Epithelial cell of esophagus (primary cell): ENCODE measurements around the gene WASL.

Source experiments
- DNase-seq: peaks from one replicate; pipeline ENCODE4 v3.0.0; 2010; ENCODE audit warnings: low read depth
- H3K4me3 ChIP-seq: 2 replicates; pipeline ENCODE4 v1.5.1; 2011; ENCODE audit warnings: mild to moderate bottlenecking, low read length, control low read depth
- TF ChIP-seq, protein P1 (sequence below): IDR thresholded peaks from 2 replicates; pipeline ENCODE4 v1.5.1; 2011; ENCODE audit warnings: low read depth, mild to moderate bottlenecking, low read length, control low read depth, inconsistent platforms; ENCODE audit not compliant: insufficient read depth; ENCODE audit errors: missing control alignments

WASL gene

DNA sequence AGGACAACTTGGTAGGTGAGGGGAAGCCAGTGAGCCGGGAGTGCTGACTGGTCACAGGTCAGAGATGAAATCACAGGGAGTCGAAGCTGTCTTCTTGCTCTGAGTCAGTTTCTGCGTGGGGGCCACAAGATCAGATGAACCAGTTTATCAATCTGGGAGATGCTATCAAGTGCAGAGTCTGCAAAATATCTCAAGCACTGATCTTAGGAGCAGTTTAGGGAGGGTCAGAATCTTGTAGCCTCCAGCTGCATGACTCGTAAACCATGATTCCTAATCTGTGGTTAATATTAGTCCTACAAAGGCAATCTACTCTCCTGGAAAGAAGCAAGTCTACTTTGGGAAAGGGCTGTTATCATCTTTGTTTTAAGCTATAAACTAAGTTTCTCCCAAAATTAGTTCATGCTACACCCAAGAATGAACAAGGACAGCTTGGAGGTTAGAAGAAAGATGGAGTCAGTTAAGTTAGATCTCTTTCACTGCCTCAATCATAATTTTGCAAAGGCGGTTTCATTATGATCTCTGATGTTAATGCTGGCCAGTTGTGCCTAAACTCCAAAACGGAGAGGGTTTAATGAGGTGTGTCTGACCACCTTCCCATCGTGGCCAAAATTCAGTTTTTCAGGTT is 101.6 kb downstream of the WASL start:
- TF ChIP-seq, protein P1, sequence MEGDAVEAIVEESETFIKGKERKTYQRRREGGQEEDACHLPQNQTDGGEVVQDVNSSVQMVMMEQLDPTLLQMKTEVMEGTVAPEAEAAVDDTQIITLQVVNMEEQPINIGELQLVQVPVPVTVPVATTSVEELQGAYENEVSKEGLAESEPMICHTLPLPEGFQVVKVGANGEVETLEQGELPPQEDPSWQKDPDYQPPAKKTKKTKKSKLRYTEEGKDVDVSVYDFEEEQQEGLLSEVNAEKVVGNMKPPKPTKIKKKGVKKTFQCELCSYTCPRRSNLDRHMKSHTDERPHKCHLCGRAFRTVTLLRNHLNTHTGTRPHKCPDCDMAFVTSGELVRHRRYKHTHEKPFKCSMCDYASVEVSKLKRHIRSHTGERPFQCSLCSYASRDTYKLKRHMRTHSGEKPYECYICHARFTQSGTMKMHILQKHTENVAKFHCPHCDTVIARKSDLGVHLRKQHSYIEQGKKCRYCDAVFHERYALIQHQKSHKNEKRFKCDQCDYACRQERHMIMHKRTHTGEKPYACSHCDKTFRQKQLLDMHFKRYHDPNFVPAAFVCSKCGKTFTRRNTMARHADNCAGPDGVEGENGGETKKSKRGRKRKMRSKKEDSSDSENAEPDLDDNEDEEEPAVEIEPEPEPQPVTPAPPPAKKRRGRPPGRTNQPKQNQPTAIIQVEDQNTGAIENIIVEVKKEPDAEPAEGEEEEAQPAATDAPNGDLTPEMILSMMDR = no peak
- peak; percentile 48 for DNase-seq
- no peak overlapping the region for H3K4me3 ChIP-seq

DNA sequence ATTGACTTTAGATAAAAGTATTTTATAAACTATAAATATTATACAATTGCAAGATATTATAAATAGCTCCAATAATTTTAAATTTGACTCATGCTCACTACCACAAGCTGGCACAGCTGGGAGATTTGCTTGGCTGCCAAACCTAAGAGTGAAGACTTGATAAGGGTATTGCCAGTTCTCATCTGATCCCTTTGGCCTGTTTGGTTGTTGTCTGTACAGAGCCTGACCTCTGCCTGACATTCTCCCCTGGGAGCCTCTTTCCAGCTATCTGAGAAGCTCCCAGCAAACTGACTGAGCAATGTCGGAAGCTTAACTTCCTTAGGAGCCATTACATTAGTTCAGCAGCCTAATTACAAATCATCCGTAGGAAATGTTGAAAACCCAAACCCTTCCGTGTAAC is 103.3 kb downstream of the WASL start:
- no peak for DNase-seq
- TF ChIP-seq, protein P1 = no peak
- H3K4me3 ChIP-seq = no peak overlapping the region

DNA sequence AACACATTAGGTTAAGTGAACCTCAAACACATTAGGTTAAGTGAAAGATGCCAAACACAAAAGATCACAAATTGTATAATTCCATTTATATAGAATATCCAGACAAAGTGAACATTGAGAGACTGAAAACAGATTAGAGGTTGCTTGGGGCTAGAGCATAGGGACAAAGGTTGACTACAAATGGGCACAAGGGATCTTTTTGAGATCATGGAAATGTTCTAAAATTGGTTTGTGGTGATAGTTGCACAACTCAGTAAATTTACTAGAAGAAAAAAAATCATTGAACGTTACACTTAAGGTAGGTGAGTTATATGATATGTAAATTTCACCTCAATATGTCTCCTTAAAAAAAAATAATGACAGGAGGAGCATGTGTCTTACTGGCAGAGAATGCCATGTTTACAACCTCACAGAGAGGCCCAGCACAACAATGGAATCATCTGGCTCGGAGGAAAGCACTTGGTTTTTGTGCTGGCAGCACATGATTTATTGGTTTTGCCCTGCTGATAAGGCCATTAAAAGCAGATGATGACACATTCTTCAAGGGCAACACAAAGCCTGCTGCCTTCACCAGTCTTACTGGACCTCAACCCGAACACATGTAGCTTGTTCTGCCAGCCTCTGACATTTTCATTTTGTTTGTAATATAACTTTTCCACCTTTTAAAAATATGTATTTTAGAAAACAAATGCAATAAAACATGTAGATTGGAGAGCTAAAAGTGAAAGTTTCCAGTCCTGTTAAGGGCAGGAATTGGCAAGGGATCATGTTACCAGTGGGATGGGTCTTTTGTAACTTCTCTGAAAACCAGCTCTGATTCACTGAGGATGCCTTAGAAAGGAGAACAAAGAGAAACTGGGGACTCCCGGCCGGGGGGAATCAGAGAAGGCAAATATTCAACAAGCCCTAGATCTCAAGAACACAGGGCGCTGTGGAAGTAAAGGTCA is 105.0 kb downstream of the WASL start:
- TF ChIP-seq, protein P1 = no peak
- DNase-seq = peak; percentile 63
- H3K4me3 ChIP-seq = no peak overlapping the region

DNA sequence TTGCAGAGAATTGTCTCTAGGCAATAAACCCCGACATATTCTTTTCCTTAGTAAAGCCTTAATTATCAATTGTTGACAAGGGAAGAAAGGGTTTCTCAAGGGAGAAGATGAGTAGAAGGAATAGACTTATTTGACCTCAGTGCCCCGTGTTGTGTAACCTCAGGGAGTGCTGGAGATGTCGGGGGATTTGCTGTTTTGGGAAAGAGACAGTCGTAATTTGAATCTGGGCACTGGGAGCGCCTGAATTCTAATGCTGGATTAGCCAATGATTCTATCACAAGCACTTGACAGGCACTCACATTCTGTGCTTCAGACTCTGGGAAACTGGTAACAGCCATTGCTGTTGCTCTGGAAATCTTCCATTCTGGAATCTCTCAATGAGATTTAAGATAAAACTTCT is 106.9 kb downstream of the WASL start:
- DNase-seq = no peak
- H3K4me3 ChIP-seq = no peak overlapping the region
- TF ChIP-seq, protein P1 = no peak

DNA sequence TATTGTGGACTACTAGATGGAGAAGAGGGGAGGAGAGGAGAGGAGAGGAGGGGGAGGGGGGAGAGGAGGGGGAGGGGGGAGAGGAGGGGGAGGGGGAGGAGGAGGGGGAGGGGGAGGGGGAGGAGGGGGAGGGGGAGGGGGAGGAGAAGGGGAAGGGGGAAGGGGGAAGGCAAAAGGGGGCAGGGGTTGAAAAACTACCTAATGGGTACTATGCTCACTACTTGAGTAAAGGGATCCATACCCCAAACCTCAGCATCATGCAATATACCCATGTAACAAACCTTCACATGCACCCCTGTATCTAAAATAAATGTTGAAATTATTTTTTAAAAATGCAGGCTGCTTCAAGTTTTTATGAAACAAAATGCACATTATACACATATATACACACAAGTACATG is 108.2 kb downstream of the WASL start:
- DNase-seq = no peak
- no peak overlapping the region for H3K4me3 ChIP-seq
- TF ChIP-seq, protein P1 = no peak

DNA sequence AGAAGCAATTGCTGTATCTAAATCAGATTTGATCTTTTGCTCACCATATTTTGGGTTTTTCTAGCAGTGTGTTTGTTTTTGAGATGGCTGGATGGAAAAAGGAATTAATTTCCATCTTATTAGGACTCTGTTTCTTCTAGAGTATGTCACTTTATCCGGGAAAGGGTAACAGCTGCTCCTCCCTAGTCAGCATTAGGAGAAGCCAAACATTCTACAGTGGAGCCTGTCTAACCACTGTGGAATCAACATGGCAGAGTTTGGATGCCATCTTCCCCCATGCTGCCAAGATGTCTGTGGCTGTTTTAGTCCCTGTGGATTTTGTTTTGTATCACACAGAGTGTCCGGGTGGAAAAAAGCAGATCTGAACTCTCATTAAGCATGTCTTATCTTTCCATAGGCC is 109.2 kb downstream of the WASL start:
- TF ChIP-seq, protein P1 = no peak
- no peak overlapping the region for H3K4me3 ChIP-seq
- DNase-seq = no peak
